Measurements from ENCODE around the gene POU2F3. TPM values are rescaled to one million over a fixed set of nuclear protein-coding genes. Genes with fewer than 3 reads are reported as not detected.

The POU2F3 gene
- total RNA-seq, 1 donor from 2014 or later = not detected

- H3K4me3 Mint-ChIP-seq = peak overlapping the region; percentile 60
- H3K9ac ChIP-seq = no peak overlapping the region
- H3K4me3 ChIP-seq = no peak overlapping the region
- H3K4me2 ChIP-seq = peak overlapping the region; percentile 96
- H3K27ac Mint-ChIP-seq = peak overlapping the region; percentile 43
- H4K20me1 ChIP-seq (ENCODE audit: low read depth) = no peaks in the 10 kb centered on the region
- no peaks in the 10 kb centered on the region for H3K79me2 ChIP-seq (ENCODE audit: low read depth)
- H3K9me3 ChIP-seq (ENCODE audit: low read depth) = no peaks in the 10 kb centered on the region
- TF ChIP-seq EZH2phosphoT487 (IDR thresholded peaks at IDR 0.05) = no peak
- TF ChIP-seq EZH2 (IDR thresholded peaks at IDR 0.05) = no peak
- TF ChIP-seq, protein P1, sequence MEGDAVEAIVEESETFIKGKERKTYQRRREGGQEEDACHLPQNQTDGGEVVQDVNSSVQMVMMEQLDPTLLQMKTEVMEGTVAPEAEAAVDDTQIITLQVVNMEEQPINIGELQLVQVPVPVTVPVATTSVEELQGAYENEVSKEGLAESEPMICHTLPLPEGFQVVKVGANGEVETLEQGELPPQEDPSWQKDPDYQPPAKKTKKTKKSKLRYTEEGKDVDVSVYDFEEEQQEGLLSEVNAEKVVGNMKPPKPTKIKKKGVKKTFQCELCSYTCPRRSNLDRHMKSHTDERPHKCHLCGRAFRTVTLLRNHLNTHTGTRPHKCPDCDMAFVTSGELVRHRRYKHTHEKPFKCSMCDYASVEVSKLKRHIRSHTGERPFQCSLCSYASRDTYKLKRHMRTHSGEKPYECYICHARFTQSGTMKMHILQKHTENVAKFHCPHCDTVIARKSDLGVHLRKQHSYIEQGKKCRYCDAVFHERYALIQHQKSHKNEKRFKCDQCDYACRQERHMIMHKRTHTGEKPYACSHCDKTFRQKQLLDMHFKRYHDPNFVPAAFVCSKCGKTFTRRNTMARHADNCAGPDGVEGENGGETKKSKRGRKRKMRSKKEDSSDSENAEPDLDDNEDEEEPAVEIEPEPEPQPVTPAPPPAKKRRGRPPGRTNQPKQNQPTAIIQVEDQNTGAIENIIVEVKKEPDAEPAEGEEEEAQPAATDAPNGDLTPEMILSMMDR (IDR thresholded peaks at IDR 0.05) = no peak
- H3K27me3 Mint-ChIP-seq (ENCODE audit: insufficient read depth, low read depth) = peaks cover 63% of the 10 kb centered on the region
- H3K36me3 Mint-ChIP-seq = no peaks in the 10 kb centered on the region
- peaks cover 17% of the 10 kb centered on the region for H3K4me1 Mint-ChIP-seq
- H3K27me3 ChIP-seq = peaks cover 42% of the 10 kb centered on the region
- no peak for DNase-seq (ENCODE audit: low spot score)
- peaks cover 9% of the 10 kb centered on the region for H3K4me1 ChIP-seq
- no peak overlapping the region for H2AFZ ChIP-seq (replicated peaks)
- H3K36me3 ChIP-seq = no peaks in the 10 kb centered on the region
- H3K9me3 Mint-ChIP-seq = no peaks in the 10 kb centered on the region
- peaks cover 4% of the 10 kb centered on the region for H3F3A ChIP-seq (ENCODE audit: low read depth)
- H3K27ac ChIP-seq = no peak overlapping the region
Measured at GRCh38 chr11:120238968-120239620, 846 bp upstream of the POU2F3 start.

- Histone ChIP-seq H3K4me2 (no peak overlapping the region), H3K9ac (no peak overlapping the region), H3K9me3 (ENCODE audit: low read depth) (no peaks in the 10 kb centered on the region), H3K4me3 (no peak overlapping the region), H3K4me1 (peaks cover 26% of the 10 kb centered on the region), H4K20me1 (ENCODE audit: low read depth) (no peaks in the 10 kb centered on the region), H2AFZ (replicated peaks) (no peak overlapping the region), H3K36me3 (no peaks in the 10 kb centered on the region), H3F3A (ENCODE audit: low read depth) (peaks cover 4% of the 10 kb centered on the region), H3K27me3 (peaks cover 42% of the 10 kb centered on the region), H3K27ac (no peak overlapping the region), H3K79me2 (ENCODE audit: low read depth) (no peaks in the 10 kb centered on the region)
- Mint-ChIP-seq H3K27ac (no peak overlapping the region), H3K9me3 (no peaks in the 10 kb centered on the region), H3K4me1 (peaks cover 18% of the 10 kb centered on the region), H3K27me3 (ENCODE audit: insufficient read depth, low read depth) (peaks cover 60% of the 10 kb centered on the region), H3K4me3 (peak overlapping the region; percentile 68), H3K36me3 (no peaks in the 10 kb centered on the region)
- no peak for DNase-seq (ENCODE audit: low spot score)
- TF ChIP-seq EZH2 (IDR thresholded peaks at IDR 0.05) = no peak
Measured at GRCh38 chr11:120240866-120241265, 926 bp downstream of the POU2F3 start.

- TF ChIP-seq, protein P1 (IDR thresholded peaks at IDR 0.05) = no peak
- TF ChIP-seq EZH2 (IDR thresholded peaks at IDR 0.05) = no peak
- no peak for TF ChIP-seq EZH2phosphoT487 (IDR thresholded peaks at IDR 0.05)
- DNase-seq (ENCODE audit: low spot score) = no peak
Measured at GRCh38 chr11:120241277-120241676, 1.3 kb downstream of the POU2F3 start.

DNA sequence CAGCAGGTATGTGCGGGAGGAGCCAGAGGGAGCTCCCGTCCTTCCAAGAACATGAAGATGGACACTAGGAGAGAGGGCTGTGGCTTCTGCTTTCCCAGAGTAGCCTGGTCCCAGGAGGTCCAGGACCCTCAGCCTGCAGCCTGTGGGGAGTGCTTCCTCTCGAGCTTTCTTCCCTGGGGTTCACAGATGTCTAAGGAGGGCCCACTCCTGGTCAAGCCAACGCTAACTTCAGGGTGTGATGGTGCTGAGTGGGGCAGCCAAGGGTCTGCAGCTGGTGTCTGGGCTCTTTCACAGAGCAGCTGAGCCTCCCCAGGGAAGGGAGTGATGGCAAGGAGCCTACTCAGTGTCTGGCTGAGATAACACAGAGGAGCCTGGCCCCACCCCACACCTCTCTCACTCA lies 3.3 kb downstream of the POU2F3 start:
- Histone ChIP-seq H3K27ac (no peak overlapping the region), H3K27me3 (peaks cover 35% of the 10 kb centered on the region), H3K79me2 (ENCODE audit: low read depth) (no peaks in the 10 kb centered on the region), H2AFZ (replicated peaks) (no peak overlapping the region), H3K4me3 (no peak overlapping the region), H3K9me3 (ENCODE audit: low read depth) (no peaks in the 10 kb centered on the region), H3K36me3 (no peaks in the 10 kb centered on the region), H3K4me1 (peaks cover 37% of the 10 kb centered on the region), H4K20me1 (ENCODE audit: low read depth) (no peaks in the 10 kb centered on the region), H3F3A (ENCODE audit: low read depth) (peaks cover 17% of the 10 kb centered on the region), H3K4me2 (no peak overlapping the region), H3K9ac (no peak overlapping the region)
- H3K27me3 Mint-ChIP-seq (ENCODE audit: insufficient read depth, low read depth) = peaks cover 45% of the 10 kb centered on the region
- no peaks in the 10 kb centered on the region for H3K36me3 Mint-ChIP-seq
- peaks cover 20% of the 10 kb centered on the region for H3K4me1 Mint-ChIP-seq
- no peak for TF ChIP-seq EZH2 (IDR thresholded peaks at IDR 0.05)
- TF ChIP-seq, protein P1 (IDR thresholded peaks at IDR 0.05) = no peak
- TF ChIP-seq EZH2phosphoT487 (IDR thresholded peaks at IDR 0.05) = no peak
- no peak for DNase-seq (ENCODE audit: low spot score)
- no peak overlapping the region for H3K4me3 Mint-ChIP-seq
- H3K9me3 Mint-ChIP-seq = no peaks in the 10 kb centered on the region
- no peak overlapping the region for H3K27ac Mint-ChIP-seq

More at GRCh38 chr11:120241277-120241676, 1.3 kb downstream of the POU2F3 start:
- no peaks in the 10 kb centered on the region for H3K36me3 Mint-ChIP-seq
- Histone ChIP-seq H3K9me3 (ENCODE audit: low read depth) (no peaks in the 10 kb centered on the region), H2AFZ (replicated peaks) (no peak overlapping the region), H3K27ac (no peak overlapping the region), H3K27me3 (peaks cover 42% of the 10 kb centered on the region), H3K79me2 (ENCODE audit: low read depth) (no peaks in the 10 kb centered on the region), H3K4me3 (no peak overlapping the region), H3K36me3 (no peaks in the 10 kb centered on the region), H3F3A (ENCODE audit: low read depth) (peaks cover 4% of the 10 kb centered on the region), H4K20me1 (ENCODE audit: low read depth) (no peaks in the 10 kb centered on the region), H3K4me2 (no peak overlapping the region), H3K9ac (no peak overlapping the region), H3K4me1 (peaks cover 28% of the 10 kb centered on the region)
- H3K27ac Mint-ChIP-seq = no peak overlapping the region
- H3K27me3 Mint-ChIP-seq (ENCODE audit: insufficient read depth, low read depth) = peaks cover 59% of the 10 kb centered on the region
- peaks cover 18% of the 10 kb centered on the region for H3K4me1 Mint-ChIP-seq
- no peaks in the 10 kb centered on the region for H3K9me3 Mint-ChIP-seq
- H3K4me3 Mint-ChIP-seq = peak overlapping the region; percentile 35
